Muscle layer of duodenum (tissue), 2 donors: ENCODE measurements around the gene HMOX1.

ENCODE experiments used
- H3K27ac ChIP-seq: one replicate; pipeline ENCODE4 v1.7.0; 2013; ENCODE audit warnings: mild to moderate bottlenecking, low read length
- H3K27me3 ChIP-seq: one replicate; pipeline ENCODE4 v1.7.0; 2013; ENCODE audit warnings: low read depth, mild to moderate bottlenecking, control low read depth, low read length
- H3K36me3 ChIP-seq, 2 donors: one replicate each; pipeline ENCODE4 v1.7.0; 2013; ENCODE audit warnings: low read length in 2 of 2, control low read depth in 1 of 2, mild to moderate bottlenecking in 1 of 2; ENCODE audit not compliant: insufficient read depth in 2 of 2, control insufficient read depth in 1 of 2
- H3K4me1 ChIP-seq, 2 donors: one replicate each; pipeline ENCODE4 v1.7.0; 2013; ENCODE audit warnings: low read length in 2 of 2, mild to moderate bottlenecking in 2 of 2, control low read depth in 1 of 2, moderate library complexity in 1 of 2; ENCODE audit not compliant: insufficient read depth in 2 of 2, control insufficient read depth in 1 of 2
- H3K4me3 ChIP-seq, 2 donors: one replicate each; pipeline ENCODE4 v1.7.0; 2013; ENCODE audit warnings: low read length in 2 of 2, low read depth in 1 of 2, mild to moderate bottlenecking in 1 of 2
- H3K9me3 ChIP-seq, 2 donors: one replicate each; pipeline ENCODE4 v1.7.0; 2013; ENCODE audit warnings: low read length in 2 of 2, control low read depth in 1 of 2, mild to moderate bottlenecking in 1 of 2; ENCODE audit not compliant: control insufficient read depth in 1 of 2
- donor health status: healthy.

HMOX1 gene

DNA sequence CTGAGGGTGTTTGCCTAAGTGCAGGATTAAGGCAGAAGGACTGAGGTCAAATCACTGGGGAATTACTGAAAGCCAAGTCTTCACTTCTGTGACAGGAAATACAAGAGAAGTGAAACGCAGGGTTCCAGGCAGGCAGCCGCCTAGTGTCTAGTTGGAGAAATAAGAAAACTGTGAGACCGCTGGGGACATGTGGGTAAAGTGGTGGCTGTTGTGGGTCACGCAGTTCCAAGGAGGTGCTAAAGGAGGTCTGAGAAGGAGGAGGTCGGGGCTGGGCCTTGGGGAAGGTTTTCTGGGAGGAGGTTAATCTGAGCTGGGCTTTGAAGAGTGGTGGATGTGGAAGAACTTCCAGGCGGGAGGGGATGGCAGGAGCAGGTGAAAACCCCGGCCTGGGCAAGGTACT lies 30.2 kb downstream of the HMOX1 start:
- no peaks in the 10 kb centered on the region for H3K27me3 ChIP-seq
- no peak overlapping the region for H3K4me3 ChIP-seq
- H3K36me3 ChIP-seq, result peaks cover 38 to 81% of the 10 kb centered on the region in 2 donors
- H3K9me3 ChIP-seq, result no peaks in the 10 kb centered on the region
- no peak overlapping the region for H3K27ac ChIP-seq
- H3K4me1 ChIP-seq, result no peaks in the 10 kb centered on the region

DNA sequence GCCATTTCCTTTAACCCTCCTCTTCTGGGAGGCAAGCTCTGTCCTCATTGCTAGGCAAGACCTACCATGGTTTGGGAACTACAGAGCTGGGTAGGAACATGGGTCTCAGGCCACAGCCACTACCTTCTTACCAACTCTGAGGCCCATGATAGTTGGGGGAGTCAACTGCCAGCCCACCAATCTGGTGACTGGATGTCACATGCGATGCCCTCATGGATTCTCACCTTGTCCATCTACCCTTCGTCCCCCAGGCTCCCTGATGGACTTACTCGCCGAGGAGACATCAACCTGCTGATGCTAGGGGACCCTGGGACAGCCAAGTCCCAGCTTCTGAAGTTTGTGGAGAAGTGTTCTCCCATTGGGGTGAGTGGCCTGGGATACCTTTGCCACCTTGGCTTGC lies 32.7 kb downstream of the HMOX1 start:
- no peaks in the 10 kb centered on the region for H3K27me3 ChIP-seq
- no peak overlapping the region for H3K27ac ChIP-seq
- H3K9me3 ChIP-seq, result no peaks in the 10 kb centered on the region
- no peak overlapping the region for H3K4me3 ChIP-seq
- H3K4me1 ChIP-seq, result no peaks in the 10 kb centered on the region
- peaks cover 38 to 77% of the 10 kb centered on the region in 2 donors for H3K36me3 ChIP-seq

DNA sequence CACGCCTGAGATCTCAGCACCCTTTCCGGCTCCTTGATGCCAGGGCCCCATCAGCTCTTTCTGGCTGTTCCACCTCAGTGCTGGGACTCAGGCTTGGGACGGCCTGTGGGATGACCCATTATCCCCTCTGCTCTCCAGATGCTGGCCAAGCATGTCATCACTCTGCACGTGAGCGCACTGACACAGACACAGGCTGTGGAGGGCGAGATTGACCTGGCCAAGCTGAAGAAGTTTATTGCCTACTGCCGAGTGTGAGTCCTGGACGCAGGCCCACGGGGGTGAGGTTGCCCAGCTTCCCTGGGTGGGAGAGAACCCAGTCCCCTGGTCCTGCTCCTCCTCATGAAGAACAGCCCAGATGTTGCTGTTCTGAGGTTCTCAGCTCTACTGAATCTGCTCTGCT lies 36.7 kb downstream of the HMOX1 start:
- H3K36me3 ChIP-seq, result peaks cover 42 to 84% of the 10 kb centered on the region in 2 donors
- H3K27me3 ChIP-seq, result no peaks in the 10 kb centered on the region
- no peak overlapping the region for H3K27ac ChIP-seq

GRCh38 chr22:35418088-35418487 lies 37.2 kb downstream of the HMOX1 start:
- peaks cover 42 to 87% of the 10 kb centered on the region in 2 donors for H3K36me3 ChIP-seq
- no peaks in the 10 kb centered on the region for H3K4me1 ChIP-seq
- no peaks in the 10 kb centered on the region for H3K9me3 ChIP-seq
- no peak overlapping the region for H3K27ac ChIP-seq
- H3K27me3 ChIP-seq, result no peaks in the 10 kb centered on the region
- no peak overlapping the region for H3K4me3 ChIP-seq

More for the DNA sequence above, 36.7 kb downstream of the HMOX1 start:
- Histone ChIP-seq H3K9me3 (no peaks in the 10 kb centered on the region), H3K4me3 (no peak overlapping the region), H3K4me1 (no peaks in the 10 kb centered on the region)

DNA sequence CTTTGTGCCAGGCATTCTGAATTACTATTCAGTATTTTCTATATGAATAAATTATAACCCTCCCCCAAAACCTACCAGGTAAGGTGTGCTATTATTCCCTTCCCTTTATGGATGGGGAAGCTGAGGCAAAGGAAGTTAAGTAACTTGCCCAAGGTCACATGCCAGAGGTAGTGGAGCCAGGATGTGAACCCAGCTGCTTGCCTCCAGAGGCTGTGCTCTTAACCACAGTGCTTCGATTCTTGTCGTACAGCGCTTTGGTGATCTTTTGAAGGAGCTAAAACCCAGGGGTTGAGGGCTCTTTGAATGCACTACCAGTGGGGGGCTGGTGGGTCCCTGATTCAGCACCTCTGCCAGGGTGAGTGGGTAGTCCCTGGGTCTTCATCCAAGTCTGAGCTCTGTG lies 37.8 kb downstream of the HMOX1 start:
- H3K27me3 ChIP-seq, result no peaks in the 10 kb centered on the region
- peaks cover 38 to 86% of the 10 kb centered on the region in 2 donors for H3K36me3 ChIP-seq
- H3K4me1 ChIP-seq, result no peaks in the 10 kb centered on the region
- H3K27ac ChIP-seq, result no peak overlapping the region
- H3K4me3 ChIP-seq, result no peak overlapping the region
- no peaks in the 10 kb centered on the region for H3K9me3 ChIP-seq

GRCh38 chr22:35419756-35420155 lies 38.9 kb downstream of the HMOX1 start:
- Histone ChIP-seq H3K27ac (no peak overlapping the region), H3K36me3 (peaks cover 37 to 89% of the 10 kb centered on the region in 2 donors), H3K4me1 (no peaks in the 10 kb centered on the region), H3K4me3 (no peak overlapping the region), H3K9me3 (no peaks in the 10 kb centered on the region), H3K27me3 (no peaks in the 10 kb centered on the region)

GRCh38 chr22:35421121-35421520 lies 40.2 kb downstream of the HMOX1 start:
- H3K4me1 ChIP-seq, result no peaks in the 10 kb centered on the region
- H3K4me3 ChIP-seq, result no peak overlapping the region
- no peak overlapping the region for H3K27ac ChIP-seq
- no peaks in the 10 kb centered on the region for H3K27me3 ChIP-seq
- no peaks in the 10 kb centered on the region for H3K9me3 ChIP-seq
- peaks cover 37 to 75% of the 10 kb centered on the region in 2 donors for H3K36me3 ChIP-seq

- H3K27me3 ChIP-seq, result no peaks in the 10 kb centered on the region
- no peak overlapping the region for H3K27ac ChIP-seq
- peaks cover 31 to 65% of the 10 kb centered on the region in 2 donors for H3K36me3 ChIP-seq
- no peak overlapping the region for H3K4me3 ChIP-seq
- H3K4me1 ChIP-seq, result no peaks in the 10 kb centered on the region
- no peaks in the 10 kb centered on the region for H3K9me3 ChIP-seq
Measured at GRCh38 chr22:35422145-35422544, 41.2 kb downstream of the HMOX1 start.

GRCh38 chr22:35422936-35423335 lies 42.0 kb downstream of the HMOX1 start:
- Histone ChIP-seq H3K36me3 (peaks cover 24 to 57% of the 10 kb centered on the region in 2 donors), H3K27ac (no peak overlapping the region), H3K27me3 (no peaks in the 10 kb centered on the region), H3K4me1 (no peaks in the 10 kb centered on the region), H3K4me3 (no peak overlapping the region), H3K9me3 (no peaks in the 10 kb centered on the region)

DNA sequence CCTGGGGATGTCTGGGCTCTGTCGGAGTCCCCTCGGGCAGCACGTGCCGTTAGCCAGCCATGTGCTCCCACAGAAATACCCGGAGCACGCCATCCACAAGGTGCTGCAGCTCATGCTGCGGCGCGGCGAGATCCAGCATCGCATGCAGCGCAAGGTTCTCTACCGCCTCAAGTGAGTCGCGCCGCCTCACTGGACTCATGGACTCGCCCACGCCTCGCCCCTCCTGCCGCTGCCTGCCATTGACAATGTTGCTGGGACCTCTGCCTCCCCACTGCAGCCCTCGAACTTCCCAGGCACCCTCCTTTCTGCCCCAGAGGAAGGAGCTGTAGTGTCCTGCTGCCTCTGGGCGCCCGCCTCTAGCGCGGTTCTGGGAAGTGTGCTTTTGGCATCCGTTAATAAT lies 43.2 kb downstream of the HMOX1 start:
- Histone ChIP-seq H3K9me3 (no peaks in the 10 kb centered on the region), H3K27me3 (no peaks in the 10 kb centered on the region), H3K4me1 (no peaks in the 10 kb centered on the region), H3K36me3 (peaks cover 19 to 51% of the 10 kb centered on the region in 2 donors), H3K4me3 (no peak overlapping the region), H3K27ac (no peak overlapping the region)

DNA sequence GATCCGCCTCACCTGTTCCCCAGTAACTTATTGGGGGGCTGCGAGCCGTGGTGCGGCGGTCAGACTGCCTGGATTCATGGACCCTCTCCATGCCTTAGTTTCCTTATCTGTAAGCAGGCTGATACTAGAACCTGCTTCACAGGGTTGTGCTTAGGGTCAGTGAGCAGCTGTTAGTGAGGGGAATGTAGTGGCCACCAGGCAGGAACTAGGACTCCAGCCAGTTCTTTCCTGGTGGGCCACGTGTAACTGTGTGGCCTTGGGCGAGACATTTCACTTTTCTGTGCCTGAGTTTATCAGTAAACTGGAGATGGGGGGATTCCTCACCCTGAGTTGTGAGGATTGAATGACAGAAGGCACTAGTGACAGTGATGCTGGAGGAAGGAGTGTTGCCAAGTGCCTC lies 43.9 kb downstream of the HMOX1 start:
- H3K36me3 ChIP-seq, result peaks cover 19 to 44% of the 10 kb centered on the region in 2 donors
- H3K27ac ChIP-seq, result no peak overlapping the region
- H3K9me3 ChIP-seq, result no peaks in the 10 kb centered on the region
- no peak overlapping the region for H3K4me3 ChIP-seq
- no peaks in the 10 kb centered on the region for H3K27me3 ChIP-seq
- H3K4me1 ChIP-seq, result no peaks in the 10 kb centered on the region

- peaks cover 19 to 36% of the 10 kb centered on the region in 2 donors for H3K36me3 ChIP-seq
- no peaks in the 10 kb centered on the region for H3K9me3 ChIP-seq
- no peak overlapping the region for H3K27ac ChIP-seq
- no peaks in the 10 kb centered on the region for H3K4me1 ChIP-seq
- no peaks in the 10 kb centered on the region for H3K27me3 ChIP-seq
- H3K4me3 ChIP-seq, result no peak overlapping the region
Measured at GRCh38 chr22:35425546-35425945, 44.6 kb downstream of the HMOX1 start.
